Activated CD8-positive, alpha-beta memory T cell treated with anti-CD3 and anti-CD28 coated beads for 36 hours (primary cell): ENCODE measurements around the gene OR1K1. TPM values are rescaled to one million over a fixed set of nuclear protein-coding genes. Genes with fewer than 3 reads are reported as not detected.
"Not testable (repeated sequence)": the region's sequence is repeated elsewhere in the genome, so short reads cannot be mapped to it uniquely, and the experiment has no call there.

Experiments used
- CTCF ChIA-PET: fragments of 350-600 bp; sonication (Branson Sonifier 250); formaldehyde crosslinking; loops from one replicate; lab custom pipeline; 2021; ENCODE audit warnings: antibody characterized with exemption; lab: Charles Lee
- POLR2A ChIA-PET: fragments of 350-600 bp; sonication (Branson Sonifier 250); formaldehyde crosslinking; loops from one replicate; lab custom pipeline; 2021; ENCODE audit warnings: antibody characterized with exemption; lab: Charles Lee
- total RNA-seq, 2 experiments: library from RNA; stranded (reverse); gene quantifications; one replicate each; pipeline ENCODE4 v1.2.3, GENCODE V29; 2021

OR1K1 gene
- total RNA-seq, 2 experiments from 2014 or later: not detected

GRCh38 chr9:122808141-122808540 is 8.2 kb downstream of the OR1K1 start:
- POLR2A ChIA-PET: no interaction called here

GRCh38 chr9:122809261-122809660 is 9.3 kb downstream of the OR1K1 start:
- POLR2A ChIA-PET: not testable (repeated sequence)
- CTCF ChIA-PET: interaction anchor here (1.2 to 2.1 kb wide), 5 partner anchors 10 to 684 kb away, joined by 3 to 5 read pairs (median 4); no protein-coding TSS in a partner anchor

More at GRCh38 chr9:122808141-122808540, 8.2 kb downstream of the OR1K1 start:
- CTCF ChIA-PET: interaction anchor here (1.2 to 1.9 kb wide), 4 partner anchors 11 to 457 kb away, joined by 4 to 8 read pairs (median 6); no protein-coding TSS in a partner anchor

GRCh38 chr9:122810306-122810946 is 10.5 kb downstream of the OR1K1 start:
- POLR2A ChIA-PET: no interaction called here
- CTCF ChIA-PET: interaction anchor here (1.0 to 2.2 kb wide), 5 partner anchors 20 to 711 kb away, joined by 3 to 15 read pairs (median 4); no protein-coding TSS in a partner anchor

- ChIA-PET CTCF (no interaction called here), POLR2A (no interaction called here)
Observed at GRCh38 chr9:122812736-122813135, 12.8 kb downstream of the OR1K1 start.

GRCh38 chr9:122814545-122814944 is 14.6 kb downstream of the OR1K1 start:
- ChIA-PET CTCF (no interaction called here), POLR2A (no interaction called here)

GRCh38 chr9:122815544-122815943 is 15.6 kb downstream of the OR1K1 start:
- CTCF ChIA-PET: no interaction called here
- POLR2A ChIA-PET: interaction anchor here (0.6 kb wide), 1 partner anchor 44 kb away, joined by 6 read pairs; no protein-coding TSS in a partner anchor

- ChIA-PET POLR2A (interaction anchor here (0.6 kb wide), 1 partner anchor 44 kb away, joined by 6 read pairs; no protein-coding TSS in a partner anchor), CTCF (no interaction called here)
Observed at GRCh38 chr9:122816163-122816867, 16.4 kb downstream of the OR1K1 start.

GRCh38 chr9:122819326-122819725 is 19.4 kb downstream of the OR1K1 start:
- POLR2A ChIA-PET: interaction anchor here (0.7 kb wide), 1 partner anchor 1358 kb away, joined by 3 read pairs; no protein-coding TSS in a partner anchor
- CTCF ChIA-PET: interaction anchor here (1.4 kb wide), 1 partner anchor 11 kb away, joined by 4 read pairs; no protein-coding TSS in a partner anchor

GRCh38 chr9:122819791-122820489 is 20.0 kb downstream of the OR1K1 start:
- CTCF ChIA-PET: interaction anchor here (1.1 to 1.4 kb wide), 2 partner anchors 11 to 13 kb away, joined by 3 to 4 read pairs; no protein-coding TSS in a partner anchor

GRCh38 chr9:122820490-122820845 is 20.5 kb downstream of the OR1K1 start:
- POLR2A ChIA-PET: no interaction called here
- CTCF ChIA-PET: interaction anchor here (1.1 kb wide), 1 partner anchor 14 kb away, joined by 3 read pairs; no protein-coding TSS in a partner anchor

More at GRCh38 chr9:122819791-122820489, 20.0 kb downstream of the OR1K1 start:
- POLR2A ChIA-PET: interaction anchor here (0.7 kb wide), 1 partner anchor 1358 kb away, joined by 3 read pairs; no protein-coding TSS in a partner anchor

- ChIA-PET POLR2A (no interaction called here), CTCF (interaction anchor here (0.8 kb wide), 1 partner anchor 10 kb away, joined by 3 read pairs; no protein-coding TSS in a partner anchor)
Observed at GRCh38 chr9:122821278-122821943, 21.5 kb downstream of the OR1K1 start.

GRCh38 chr9:122822056-122822455 is 22.1 kb downstream of the OR1K1 start:
- CTCF ChIA-PET: no interaction called here
- POLR2A ChIA-PET: no interaction called here

GRCh38 chr9:122822938-122823337 is 23.0 kb downstream of the OR1K1 start:
- CTCF ChIA-PET: interaction anchor here (1.7 kb wide), 1 partner anchor 12 kb away, joined by 3 read pairs; no protein-coding TSS in a partner anchor

GRCh38 chr9:122827761-122828093 is 27.8 kb downstream of the OR1K1 start:
- CTCF ChIA-PET: interaction anchor here (0.6 kb wide), 1 partner anchor 23 kb away, joined by 3 read pairs; no protein-coding TSS in a partner anchor
- POLR2A ChIA-PET: interaction anchor here (0.7 to 0.8 kb wide), 2 partner anchors 21 to 113 kb away, joined by 3 read pairs; no protein-coding TSS in a partner anchor

More at GRCh38 chr9:122822938-122823337, 23.0 kb downstream of the OR1K1 start:
- POLR2A ChIA-PET: interaction anchor here (0.7 kb wide), 1 partner anchor 118 kb away, joined by 6 read pairs; the partner anchor contains the start of gene RABGAP1

GRCh38 chr9:122828965-122829284 is 29.0 kb downstream of the OR1K1 start:
- CTCF ChIA-PET: interaction anchor here (1.0 kb wide), 2 partner anchors 63 to 84 kb away, joined by 3 read pairs; partner anchors contain the start of gene ZBTB6
- POLR2A ChIA-PET: interaction anchor here (0.6 kb wide), 1 partner anchor 11 kb away, joined by 7 read pairs; no protein-coding TSS in a partner anchor

- POLR2A ChIA-PET: no interaction called here
Observed at GRCh38 chr9:122832194-122832593, 32.3 kb downstream of the OR1K1 start.

GRCh38 chr9:122835313-122835731 is 35.4 kb downstream of the OR1K1 start:
- POLR2A ChIA-PET: no interaction called here
- CTCF ChIA-PET: interaction anchor here (1.0 kb wide), 1 partner anchor 12 kb away, joined by 3 read pairs; no protein-coding TSS in a partner anchor

More at GRCh38 chr9:122832194-122832593, 32.3 kb downstream of the OR1K1 start:
- CTCF ChIA-PET: no interaction called here

- POLR2A ChIA-PET: no interaction called here
- CTCF ChIA-PET: interaction anchor here (0.6 kb wide), 1 partner anchor 26 kb away, joined by 3 read pairs; no protein-coding TSS in a partner anchor
Observed at GRCh38 chr9:122837266-122837850, 37.4 kb downstream of the OR1K1 start.
